HL-60 (cell line): Measurements from ENCODE around the gene NXNL2.

Experiments
- DNase-seq, 2 experiments: peaks; one replicate each; pipeline ENCODE4 v3.0.0-alpha.2; 2010 to 2020; ENCODE audit warnings: low read depth in 1 of 2, low spot score in 1 of 2
- H3K27ac ChIP-seq: fragments of 250-450 bp; sonication (Bioruptor Pico); replicated peaks from 2 replicates; pipeline ENCODE4 v1.5.1; 2020; ENCODE audit warnings: mild to moderate bottlenecking, moderate library complexity
- H3K27me3 ChIP-seq: fragments of 250-450 bp; sonication (Bioruptor Pico); 2 replicates; pipeline ENCODE4 v1.5.1; 2021; ENCODE audit warnings: mild to moderate bottlenecking, moderate library complexity; ENCODE audit not compliant: insufficient read depth, poor library complexity, severe bottlenecking
- H3K4me3 ChIP-seq: replicated peaks from 2 replicates; pipeline ENCODE4 v1.5.1; 2011; ENCODE audit warnings: mild to moderate bottlenecking, control low read depth, low read length; ENCODE audit not compliant: insufficient read depth
- CTCF ChIP-seq: IDR thresholded peaks from one replicate; pipeline ENCODE4 v1.5.1; 2011; ENCODE audit warnings: low read length, control low read depth, inconsistent platforms; ENCODE audit not compliant: insufficient read depth
- GABPA ChIP-seq: IDR thresholded peaks from 2 replicates; pipeline ENCODE4 v1.6.1; 2012; ENCODE audit warnings: low read depth
- POLR2AphosphoS5 ChIP-seq: IDR thresholded peaks from 2 replicates; pipeline ENCODE4 v1.6.1; 2012; ENCODE audit warnings: low read depth
- REST ChIP-seq: IDR thresholded peaks from 2 replicates; pipeline ENCODE4 v1.6.1; 2012; ENCODE audit warnings: low read depth; ENCODE audit not compliant: insufficient replicate concordance
- SPI1 ChIP-seq: IDR thresholded peaks from 2 replicates; pipeline ENCODE4 v1.6.1; 2012; ENCODE audit warnings: low read depth, mild to moderate bottlenecking, borderline replicate concordance

NXNL2 gene

GRCh38 chr9:88508326-88508725 is 26.7 kb upstream of the NXNL2 start:
- Histone ChIP-seq H3K27me3 (no peaks in the 10 kb centered on the region), H3K27ac (no peak overlapping the region), H3K4me3 (no peak overlapping the region)
- no peak for DNase-seq
- TF ChIP-seq REST, result no peak
- TF ChIP-seq GABPA, result no peak
- no peak for TF ChIP-seq POLR2AphosphoS5

GRCh38 chr9:88511906-88512305 is 23.1 kb upstream of the NXNL2 start:
- H3K27me3 ChIP-seq, result no peaks in the 10 kb centered on the region
- no peak for TF ChIP-seq REST
- no peak for TF ChIP-seq SPI1
- TF ChIP-seq GABPA, result no peak
- no peak for TF ChIP-seq POLR2AphosphoS5
- TF ChIP-seq CTCF, result no peak
- no peak overlapping the region for H3K27ac ChIP-seq
- no peak overlapping the region for H3K4me3 ChIP-seq
- DNase-seq, result no peak

- TF ChIP-seq CTCF, result no peak
- no peak for TF ChIP-seq SPI1
- TF ChIP-seq REST, result no peak
- TF ChIP-seq POLR2AphosphoS5, result no peak
- TF ChIP-seq GABPA, result no peak
- Histone ChIP-seq H3K27me3 (no peaks in the 10 kb centered on the region), H3K4me3 (no peak overlapping the region), H3K27ac (no peak overlapping the region)
- DNase-seq, result no peak
Measured at GRCh38 chr9:88514247-88514646, 20.7 kb upstream of the NXNL2 start.

GRCh38 chr9:88521308-88521707 is 13.7 kb upstream of the NXNL2 start:
- Histone ChIP-seq H3K27me3 (no peaks in the 10 kb centered on the region), H3K27ac (no peak overlapping the region), H3K4me3 (no peak overlapping the region)
- TF ChIP-seq SPI1 (peak; percentile 81), GABPA (no peak)
- DNase-seq, result peak in 1 of 2 experiments; percentile 53
